ENCODE data around the gene PTCD3. TPM values are rescaled to one million over a fixed set of nuclear protein-coding genes. Genes with fewer than 3 reads are reported as not detected.

PTCD3 gene
- total RNA-seq (2012; rRNA removed) (48.9 and 75.5 TPM in 2 replicates), polyA plus RNA-seq (2012; rRNA removed) (29.1 and 44.0 TPM in 2 replicates), Bru-seq, nascent RNA (percentile 86 among the genes with signal in this experiment), BruChase-seq, experiment 1, labeled RNA remaining after a 6-hour chase (percentile 85 among the genes with signal in this experiment), BruChase-seq, experiment 2, labeled RNA remaining after a 2-hour chase (percentile 84 among the genes with signal in this experiment)
- 9.9 and 27.6 TPM in 2 replicates for polyA plus RNA-seq (2012; cell fraction: cytosol; rRNA removed)
- 32.2 and 210 TPM in 2 replicates for polyA plus RNA-seq (2012; cell fraction: nucleus; rRNA removed; ENCODE audit: low replicate concordance)
- long read RNA-seq, full-length matches to known transcripts = 16 of 29 reads
- long read RNA-seq, partial matches to known transcripts = 3 of 29 reads
- long read RNA-seq, other reads (novel, unspliced or antisense) = 10 of 29 reads

DNA sequence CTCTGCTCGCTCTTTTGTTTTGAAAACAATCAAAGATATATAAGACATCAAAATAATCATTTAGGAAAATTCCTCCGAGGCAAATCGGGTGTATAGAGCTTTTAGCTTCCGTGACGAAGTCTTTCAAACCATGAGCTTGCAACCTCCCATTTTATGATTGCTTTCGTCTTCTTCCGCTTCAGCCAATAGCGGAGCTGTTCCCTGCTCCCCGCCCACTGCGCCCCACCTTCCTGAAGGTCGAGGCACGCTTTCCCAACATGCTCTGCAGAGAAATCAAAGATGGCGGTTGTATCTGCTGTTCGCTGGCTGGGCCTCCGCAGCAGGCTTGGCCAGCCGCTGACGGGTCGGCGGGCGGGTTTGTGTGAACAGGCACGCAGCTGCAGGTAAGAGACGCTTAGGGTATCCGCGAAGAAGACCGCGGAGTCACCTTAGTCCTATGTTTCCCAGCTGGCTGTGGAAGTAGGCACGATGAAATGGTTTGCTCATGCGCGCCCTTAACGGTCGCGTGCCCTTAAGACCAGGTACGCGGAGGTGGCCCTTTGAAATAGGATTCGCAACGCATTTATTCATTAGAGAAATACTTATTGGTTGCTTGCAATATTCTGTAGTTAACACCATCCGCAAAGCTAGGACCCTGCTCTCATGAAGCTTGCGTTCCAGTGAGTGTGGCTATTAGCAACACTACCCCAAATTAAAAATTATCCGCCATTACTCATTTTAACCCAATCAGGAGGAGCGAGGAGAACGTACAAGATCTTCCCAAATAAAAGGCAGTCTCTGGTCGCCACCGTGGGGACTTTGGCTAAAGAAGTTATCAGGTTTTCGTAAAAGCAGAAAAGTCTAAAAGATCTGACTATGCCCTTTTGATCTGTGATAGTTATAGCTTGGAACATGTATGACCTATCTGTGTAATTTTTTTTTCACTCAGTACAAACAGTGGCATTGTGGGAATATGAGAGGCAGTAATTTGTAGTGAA lies at the start of gene PTCD3:
PTCD3 (plus strand) TSS at position 267 of the 977 bp plus-strand sequence; CDS start at position 280, 13 bp downstream.
- BruUV-seq (replicated peaks) = no TSS peak
- 0% methylated on average over 11 of the region's 44 CpGs; no CpG with 5 or more reads in 1 of the 2 experiments for WGBS, 2 experiments (ENCODE audit: extremely low coverage in 2 of 2, insufficient read length in 1 of 2)
- Histone ChIP-seq H2BK120ac (ENCODE audit: low read depth, low read length) (peak within 1 kb of the TSS; percentile 97), H3K36me3 (ENCODE audit: control insufficient read depth, insufficient read depth, low read length) (peaks cover 5% of the 10 kb centered on the region), H3K9me3 (ENCODE audit: control insufficient read depth, insufficient read depth, low read length) (no peaks in the 10 kb centered on the region), H2BK15ac (ENCODE audit: low read depth, low read length) (peak within 1 kb of the TSS; percentile 49; the same call in 1 of the 3 replicates), H3K4me1 (ENCODE audit: control insufficient read depth, insufficient read depth, low read length) (peaks cover 2% of the 10 kb centered on the region; the same call in 1 of the 2 replicates), H2AFZ (replicated peaks; ENCODE audit: low read length, poor library complexity) (peak within 1 kb of the TSS; percentile 96), H3K23ac (ENCODE audit: low read depth, low read length) (peak within 1 kb of the TSS; percentile 97), H3K14ac (replicated peaks; ENCODE audit: low read depth, low read length) (peak within 1 kb of the TSS; percentile 94), H3K79me1 (ENCODE audit: low read depth in 1 of 2, low read length in 2 of 2) (peaks cover 16 to 58% of the 10 kb centered on the region in 2 experiments), H3K27me3 (ENCODE audit: control insufficient read depth, insufficient read depth, low read length) (no peaks in the 10 kb centered on the region), H2BK20ac (ENCODE audit: low read depth, low read length) (peak within 1 kb of the TSS; percentile 93), H4K5ac (ENCODE audit: low read depth, low read length) (peak within 1 kb of the TSS; percentile 91), H3K56ac (ENCODE audit: extremely low read depth, insufficient read depth, low read length) (peak within 1 kb of the TSS; percentile 95), H2BK5ac (ENCODE audit: low read depth, low read length, poor library complexity, severe bottlenecking) (peak within 1 kb of the TSS; percentile 88), H4K8ac (ENCODE audit: low read depth in 2 of 2, low read length in 2 of 2) (peak within 1 kb of the TSS; percentile 79 to 97), H4K20me1 (ENCODE audit: insufficient read depth, low read length) (peaks cover 13% of the 10 kb centered on the region), H3K9me1 (ENCODE audit: insufficient read depth, low read length) (no peaks in the 10 kb centered on the region), H3K27ac (ENCODE audit: insufficient read depth, low read length) (peak within 1 kb of the TSS; percentile 86), H3K4me3 (ENCODE audit: insufficient read depth, low read depth, low read length) (peak within 1 kb of the TSS; percentile 71), H2AK9ac (replicated peaks; ENCODE audit: low read depth, low read length, poor library complexity) (peak within 1 kb of the TSS; percentile 96), H3K4ac (ENCODE audit: low read depth, low read length) (peak within 1 kb of the TSS; percentile 88), H3K4me2 (ENCODE audit: low read depth, low read length) (peak within 1 kb of the TSS; percentile 91), H4K91ac (ENCODE audit: insufficient read depth, low read depth, low read length) (peak within 1 kb of the TSS; percentile 83), H3K18ac (ENCODE audit: low read depth, low read length) (peak within 1 kb of the TSS; percentile 47), H3K9ac (ENCODE audit: low read depth, low read length) (peak within 1 kb of the TSS; percentile 93), H2AK5ac (ENCODE audit: low read depth, low read length) (peak within 1 kb of the TSS; percentile 77; the same call in 1 of the 2 replicates)
- peak; percentile 94 for ATAC-seq (ENCODE audit: low read depth)
- POLR2A ChIA-PET (ENCODE audit: unreplicated experiment) = no interaction called here
- DNase-seq = peak; percentile 95
- in situ Hi-C loops (cut with MboI; ENCODE audit: low sequenced_read_pairs) (no loop called here), dilution Hi-C loops (cut with HindIII; ENCODE audit: low sequenced_read_pairs, unreplicated experiment) (no loop called here), intact Hi-C loops (cut with micrococcal nuclease) (no loop called here)
- CTCF ChIA-PET = no interaction called here
- no peak for TF ChIP-seq RFX5 (IDR thresholded peaks at IDR 0.05; ENCODE audit: low read depth, low read length)
- peak; percentile 85; the same call in 1 of the 2 replicates for TF ChIP-seq MAZ (IDR thresholded peaks at IDR 0.05; ENCODE audit: borderline replicate concordance, low read depth, low read length)
- TF ChIP-seq FOS (IDR thresholded peaks at IDR 0.05; ENCODE audit: low read depth, low read length) = no peak
- peak; percentile 91 for TF ChIP-seq MXI1 (IDR thresholded peaks at IDR 0.05; ENCODE audit: borderline replicate concordance, low read depth, low read length)
- no peak for TF ChIP-seq RAD21 (IDR thresholded peaks at IDR 0.05; ENCODE audit: low read length)
- no peak for TF ChIP-seq MAFK (IDR thresholded peaks at IDR 0.05; ENCODE audit: low read depth, low read length)
- TF ChIP-seq, protein P1, sequence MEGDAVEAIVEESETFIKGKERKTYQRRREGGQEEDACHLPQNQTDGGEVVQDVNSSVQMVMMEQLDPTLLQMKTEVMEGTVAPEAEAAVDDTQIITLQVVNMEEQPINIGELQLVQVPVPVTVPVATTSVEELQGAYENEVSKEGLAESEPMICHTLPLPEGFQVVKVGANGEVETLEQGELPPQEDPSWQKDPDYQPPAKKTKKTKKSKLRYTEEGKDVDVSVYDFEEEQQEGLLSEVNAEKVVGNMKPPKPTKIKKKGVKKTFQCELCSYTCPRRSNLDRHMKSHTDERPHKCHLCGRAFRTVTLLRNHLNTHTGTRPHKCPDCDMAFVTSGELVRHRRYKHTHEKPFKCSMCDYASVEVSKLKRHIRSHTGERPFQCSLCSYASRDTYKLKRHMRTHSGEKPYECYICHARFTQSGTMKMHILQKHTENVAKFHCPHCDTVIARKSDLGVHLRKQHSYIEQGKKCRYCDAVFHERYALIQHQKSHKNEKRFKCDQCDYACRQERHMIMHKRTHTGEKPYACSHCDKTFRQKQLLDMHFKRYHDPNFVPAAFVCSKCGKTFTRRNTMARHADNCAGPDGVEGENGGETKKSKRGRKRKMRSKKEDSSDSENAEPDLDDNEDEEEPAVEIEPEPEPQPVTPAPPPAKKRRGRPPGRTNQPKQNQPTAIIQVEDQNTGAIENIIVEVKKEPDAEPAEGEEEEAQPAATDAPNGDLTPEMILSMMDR (conservative IDR thresholded peaks at IDR 0.05; ENCODE audit: low read depth, low read length) = no peak
- TF ChIP-seq SMC3 (IDR thresholded peaks at IDR 0.05; ENCODE audit: low read depth, low read length) = no peak
- no peak for TF ChIP-seq NFE2L2 (IDR thresholded peaks at IDR 0.05; ENCODE audit: low read depth, low read length)
- TF ChIP-seq RCOR1 (IDR thresholded peaks at IDR 0.05; ENCODE audit: insufficient replicate concordance, low read length) = no peak
- peak; percentile 84; the same call in 1 of the 2 replicates for TF ChIP-seq CHD1 (IDR thresholded peaks at IDR 0.05; ENCODE audit: low read depth, low read length)
- TF ChIP-seq, protein P2, sequence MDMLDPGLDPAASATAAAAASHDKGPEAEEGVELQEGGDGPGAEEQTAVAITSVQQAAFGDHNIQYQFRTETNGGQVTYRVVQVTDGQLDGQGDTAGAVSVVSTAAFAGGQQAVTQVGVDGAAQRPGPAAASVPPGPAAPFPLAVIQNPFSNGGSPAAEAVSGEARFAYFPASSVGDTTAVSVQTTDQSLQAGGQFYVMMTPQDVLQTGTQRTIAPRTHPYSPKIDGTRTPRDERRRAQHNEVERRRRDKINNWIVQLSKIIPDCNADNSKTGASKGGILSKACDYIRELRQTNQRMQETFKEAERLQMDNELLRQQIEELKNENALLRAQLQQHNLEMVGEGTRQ (IDR thresholded peaks at IDR 0.05; ENCODE audit: low read depth, low read length) = no peak
- TF ChIP-seq CEBPB (IDR thresholded peaks at IDR 0.05; ENCODE audit: low read depth, low read length) = peak; percentile 80
